ENCODE data around the gene PARPBP. TPM values are rescaled to one million over a fixed set of nuclear protein-coding genes. Genes with fewer than 3 reads are reported as not detected.

Gene PARPBP
- total and polyA plus RNA-seq, 2 of the 8 experiments (the other 6 are each of a cell fraction or from before 2014, with no cell fraction given): 10.9 to 38.1 TPM

DNA sequence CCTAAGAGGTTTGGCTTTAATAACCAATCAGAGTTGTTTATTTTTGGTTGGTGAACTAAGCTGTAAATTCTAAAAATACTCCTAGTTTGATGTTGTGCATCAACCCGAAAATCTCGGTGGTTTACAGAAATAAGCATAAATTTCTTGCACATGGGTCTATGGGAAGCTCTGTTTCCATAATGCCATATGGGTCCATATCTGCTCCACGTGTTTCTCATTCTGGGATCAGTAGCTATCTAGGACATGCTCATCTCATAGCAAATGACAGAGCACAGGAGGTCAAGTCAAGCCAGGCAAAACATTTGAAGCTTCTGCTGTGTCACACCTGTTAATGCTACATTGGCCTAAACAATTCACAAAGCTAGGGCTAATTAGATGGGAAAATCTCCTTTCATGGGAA is 23.1 kb upstream of the PARPBP start (continued):
- TF ChIP-seq, protein P1, sequence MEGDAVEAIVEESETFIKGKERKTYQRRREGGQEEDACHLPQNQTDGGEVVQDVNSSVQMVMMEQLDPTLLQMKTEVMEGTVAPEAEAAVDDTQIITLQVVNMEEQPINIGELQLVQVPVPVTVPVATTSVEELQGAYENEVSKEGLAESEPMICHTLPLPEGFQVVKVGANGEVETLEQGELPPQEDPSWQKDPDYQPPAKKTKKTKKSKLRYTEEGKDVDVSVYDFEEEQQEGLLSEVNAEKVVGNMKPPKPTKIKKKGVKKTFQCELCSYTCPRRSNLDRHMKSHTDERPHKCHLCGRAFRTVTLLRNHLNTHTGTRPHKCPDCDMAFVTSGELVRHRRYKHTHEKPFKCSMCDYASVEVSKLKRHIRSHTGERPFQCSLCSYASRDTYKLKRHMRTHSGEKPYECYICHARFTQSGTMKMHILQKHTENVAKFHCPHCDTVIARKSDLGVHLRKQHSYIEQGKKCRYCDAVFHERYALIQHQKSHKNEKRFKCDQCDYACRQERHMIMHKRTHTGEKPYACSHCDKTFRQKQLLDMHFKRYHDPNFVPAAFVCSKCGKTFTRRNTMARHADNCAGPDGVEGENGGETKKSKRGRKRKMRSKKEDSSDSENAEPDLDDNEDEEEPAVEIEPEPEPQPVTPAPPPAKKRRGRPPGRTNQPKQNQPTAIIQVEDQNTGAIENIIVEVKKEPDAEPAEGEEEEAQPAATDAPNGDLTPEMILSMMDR (IDR thresholded peaks at IDR 0.05; ENCODE audit: control extremely low read depth in 1 of 3, insufficient read depth in 1 of 3, low read depth in 1 of 3, low read length in 3 of 3): no peak
- no peak for TF ChIP-seq BCL11A (IDR thresholded peaks at IDR 0.05; ENCODE audit: low read depth in 2 of 2, low read length in 2 of 2)
- no peak for TF ChIP-seq SP1 (IDR thresholded peaks at IDR 0.05; ENCODE audit: low read depth, low read length)
- TF ChIP-seq SRF (IDR thresholded peaks at IDR 0.05; ENCODE audit: low read depth, low read length): no peak
- no peak for TF ChIP-seq ASH2L (IDR thresholded peaks at IDR 0.05; ENCODE audit: low read length)
- no peak for TF ChIP-seq GABPA (IDR thresholded peaks at IDR 0.05; ENCODE audit: borderline replicate concordance, insufficient read depth, low read length)
- TF ChIP-seq MAFK (IDR thresholded peaks at IDR 0.05; ENCODE audit: low read depth, low read length): no peak
